Neural cell (in vitro differentiated cells): ENCODE results near the gene CFTR. TPM values are rescaled to one million over a fixed set of nuclear protein-coding genes. Genes with fewer than 3 reads are reported as not detected.
"Not testable (repeated sequence)": the region's sequence is repeated elsewhere in the genome, so short reads cannot be mapped to it uniquely, and the experiment has no call there.

Experiments
- H2AFZ ChIP-seq: fragments of 200-600, 300-800 bp; sonication (generic), shearing (Covaris generic); 2 replicates; pipeline ENCODE4 v1.6.0; 2014; ENCODE audit warnings: low read depth, mild to moderate bottlenecking, antibody characterized with exemption, low read length, moderate library complexity
- H3F3A ChIP-seq: fragments of 200-600 bp; shearing (Covaris generic); 2 replicates; pipeline ENCODE4 v1.6.1; 2016; ENCODE audit warnings: mild to moderate bottlenecking, moderate library complexity, mixed read lengths, antibody characterized with exemption, low read length; ENCODE audit not compliant: insufficient read depth, poor library complexity, severe bottlenecking
- H3K27ac ChIP-seq: fragments of 200-600, 300-800 bp; sonication (generic), shearing (Covaris generic); 2 replicates; pipeline ENCODE4 v1.5.1; 2014; ENCODE audit warnings: mild to moderate bottlenecking, low read length, moderate library complexity
- H3K27me3 ChIP-seq: fragments of 300-800, 200-600 bp; sonication (generic), shearing (Covaris generic); 2 replicates; pipeline ENCODE4 v1.6.0; 2014; ENCODE audit warnings: mild to moderate bottlenecking, low read depth, low read length, moderate library complexity; ENCODE audit not compliant: insufficient read depth
- H3K36me3 ChIP-seq: fragments of 300-800, 200-600 bp; sonication (generic), shearing (Covaris generic); 2 replicates; pipeline ENCODE4 v1.5.1; 2014; ENCODE audit warnings: mild to moderate bottlenecking, antibody characterized with exemption, low read length, moderate library complexity; ENCODE audit not compliant: insufficient read depth
- H3K4me2 ChIP-seq: fragments of 300-800, 200-600 bp; sonication (generic), shearing (Covaris generic); 2 replicates; pipeline ENCODE4 v1.6.0; 2014; ENCODE audit warnings: mild to moderate bottlenecking, low read length
- H3K4me3 ChIP-seq: fragments of 300-800, 200-600 bp; sonication (generic), shearing (Covaris generic); 2 replicates; pipeline ENCODE4 v1.5.1; 2014; ENCODE audit warnings: mild to moderate bottlenecking, low read length, moderate library complexity
- H3K79me2 ChIP-seq: fragments of 200-600 bp; shearing (Covaris generic); replicated peaks from 2 replicates; pipeline ENCODE4 v1.6.0; 2014; ENCODE audit warnings: mild to moderate bottlenecking, low read length, moderate library complexity; ENCODE audit not compliant: insufficient read depth
- H3K9ac ChIP-seq: fragments of 300-800, 200-600 bp; sonication (generic), shearing (Covaris generic); 2 replicates; pipeline ENCODE4 v1.6.1; 2016; ENCODE audit warnings: mild to moderate bottlenecking, low read length, mixed read lengths
- H3K9me2 ChIP-seq: fragments of 200-600 bp; shearing (Covaris generic); 2 replicates; pipeline ENCODE4 v1.6.1; 2016; ENCODE audit warnings: mild to moderate bottlenecking, low read length, mixed read lengths; ENCODE audit not compliant: insufficient read depth
- H3K9me3 ChIP-seq: fragments of 200-600, 300-800 bp; sonication (generic), shearing (Covaris generic); 2 replicates; pipeline ENCODE4 v1.6.1; 2016; ENCODE audit warnings: mild to moderate bottlenecking, mixed run types, low read length, moderate library complexity, mixed read lengths
- H4K20me1 ChIP-seq: fragments of 200-600 bp; shearing (Covaris generic); 2 replicates; pipeline ENCODE4 v1.6.1; 2016; ENCODE audit warnings: mild to moderate bottlenecking, mixed run types; ENCODE audit not compliant: insufficient read depth
- EP300 ChIP-seq: fragments of 450-650 bp; conservative IDR thresholded peaks from 2 replicates; pipeline ENCODE4 v1.6.1; 2014; ENCODE audit warnings: antibody characterized with exemption, mild to moderate bottlenecking, moderate library complexity; ENCODE audit not compliant: poor library complexity, severe bottlenecking
- EZH2 ChIP-seq: fragments of 200-600, 300-800 bp; shearing (Covaris generic), sonication (generic); IDR thresholded peaks from 2 replicates; pipeline ENCODE4 v1.6.1; 2014; ENCODE audit warnings: antibody characterized with exemption, low read length, borderline replicate concordance, mild to moderate bottlenecking; ENCODE audit not compliant: insufficient read depth, poor library complexity, severe bottlenecking
- MXI1 ChIP-seq: fragments of 450-650 bp; conservative IDR thresholded peaks from 2 replicates; pipeline ENCODE4 v1.6.1; 2014; ENCODE audit warnings: antibody characterized with exemption, mild to moderate bottlenecking; ENCODE audit not compliant: poor library complexity, severe bottlenecking
- POLR2AphosphoS5 ChIP-seq: IDR thresholded peaks from 2 replicates; pipeline ENCODE4 v1.6.1; 2012
- RAD21 ChIP-seq: fragments of 450-650 bp; conservative IDR thresholded peaks from 2 replicates; pipeline ENCODE4 v1.6.1; 2014; ENCODE audit warnings: antibody characterized with exemption, mild to moderate bottlenecking, moderate library complexity
- SMC3 ChIP-seq: fragments of 450-650 bp; conservative IDR thresholded peaks from 2 replicates; pipeline ENCODE4 v1.6.1; 2014; ENCODE audit warnings: antibody characterized with exemption, mild to moderate bottlenecking, moderate library complexity; ENCODE audit not compliant: poor library complexity
- TAF1 ChIP-seq: IDR thresholded peaks from 2 replicates; pipeline ENCODE4 v1.6.1; 2012; ENCODE audit warnings: low read depth
- polyA plus RNA-seq: library from polyadenylated mRNA; depleted of rRNA; stranded (reverse); fragments of >200 nt; gene quantifications from 2 replicates; pipeline ENCODE4 v1.2.3, GENCODE V29; 2014
- TF ChIP-seq, protein P1 (sequence below): IDR thresholded peaks from 2 replicates; pipeline ENCODE4 v1.6.1; 2012; ENCODE audit warnings: borderline replicate concordance
- TF ChIP-seq, protein P2 (sequence below): fragments of 450-650 bp; IDR thresholded peaks from 2 replicates; pipeline ENCODE4 v1.5.1; 2014; ENCODE audit warnings: antibody characterized with exemption, mild to moderate bottlenecking, moderate library complexity; ENCODE audit not compliant: poor library complexity, severe bottlenecking

The CFTR gene
- polyA plus RNA-seq, 1 donor from 2014 or later: not detected

DNA sequence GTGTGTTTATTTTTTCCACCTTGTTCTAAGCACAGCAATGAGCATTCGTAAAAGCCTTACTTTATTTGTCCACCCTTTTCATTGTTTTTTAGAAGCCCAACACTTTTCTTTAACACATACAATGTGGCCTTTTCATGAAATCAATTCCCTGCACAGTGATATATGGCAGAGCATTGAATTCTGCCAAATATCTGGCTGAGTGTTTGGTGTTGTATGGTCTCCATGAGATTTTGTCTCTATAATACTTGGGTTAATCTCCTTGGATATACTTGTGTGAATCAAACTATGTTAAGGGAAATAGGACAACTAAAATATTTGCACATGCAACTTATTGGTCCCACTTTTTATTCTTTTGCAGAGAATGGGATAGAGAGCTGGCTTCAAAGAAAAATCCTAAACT, 28.9 kb downstream of the CFTR start:
- no peaks in the 10 kb centered on the region for H3K36me3 ChIP-seq
- no peak for TF ChIP-seq MXI1
- no peak for TF ChIP-seq EZH2
- no peak for TF ChIP-seq EP300
- no peaks in the 10 kb centered on the region for H3K9me3 ChIP-seq
- H3K27me3 ChIP-seq: no peaks in the 10 kb centered on the region
- no peak overlapping the region for H3K4me3 ChIP-seq
- H3K79me2 ChIP-seq: no peaks in the 10 kb centered on the region
- H3F3A ChIP-seq: no peaks in the 10 kb centered on the region
- no peak overlapping the region for H2AFZ ChIP-seq
- H3K27ac ChIP-seq: no peak overlapping the region
- H3K9me2 ChIP-seq: no peaks in the 10 kb centered on the region
- no peaks in the 10 kb centered on the region for H4K20me1 ChIP-seq
- no peak overlapping the region for H3K9ac ChIP-seq
- no peak overlapping the region for H3K4me2 ChIP-seq

DNA sequence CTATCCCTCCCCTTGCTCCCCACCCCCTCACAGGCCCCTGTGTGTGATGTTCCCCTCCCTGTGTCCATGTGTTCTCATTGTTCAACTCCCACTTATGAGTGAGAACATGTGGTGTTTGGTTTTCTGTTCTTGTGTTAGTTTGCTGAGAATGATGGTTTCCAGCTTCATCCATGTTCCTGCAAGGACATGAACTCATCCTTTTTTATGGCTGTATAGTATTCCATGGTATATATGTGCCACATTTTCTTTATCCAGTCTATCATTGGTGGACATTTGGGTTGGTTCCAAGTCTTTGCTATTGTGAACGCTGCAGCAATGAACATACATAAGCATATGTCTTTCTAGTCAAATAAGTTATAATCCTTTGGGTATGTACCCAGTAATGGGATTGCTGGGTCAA, 37.4 kb downstream of the CFTR start:
- H3K79me2 ChIP-seq, H3K4me2 ChIP-seq, H4K20me1 ChIP-seq, H3K36me3 ChIP-seq, H3K9ac ChIP-seq, H3K9me2 ChIP-seq, H3K4me3 ChIP-seq, H3F3A ChIP-seq, H3K27ac ChIP-seq, H3K9me3 ChIP-seq, H3K27me3 ChIP-seq, H2AFZ ChIP-seq: not testable (repeated sequence)

DNA sequence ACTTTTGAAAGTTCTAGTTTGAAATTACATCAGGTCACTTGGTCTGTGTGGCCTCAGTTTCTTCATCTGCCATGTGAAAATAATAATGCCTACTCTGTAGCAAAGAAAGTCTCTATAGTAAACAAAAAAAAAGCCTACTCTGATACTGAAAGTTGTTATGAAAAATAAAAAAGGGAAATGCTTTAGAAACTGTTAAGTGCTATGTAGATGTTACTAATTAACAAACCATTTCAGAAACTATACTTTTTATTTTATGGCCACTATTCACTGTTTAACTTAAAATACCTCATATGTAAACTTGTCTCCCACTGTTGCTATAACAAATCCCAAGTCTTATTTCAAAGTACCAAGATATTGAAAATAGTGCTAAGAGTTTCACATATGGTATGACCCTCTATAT, 50.6 kb downstream of the CFTR start:
- H3K9me3 ChIP-seq: no peaks in the 10 kb centered on the region
- TF ChIP-seq, protein P1, sequence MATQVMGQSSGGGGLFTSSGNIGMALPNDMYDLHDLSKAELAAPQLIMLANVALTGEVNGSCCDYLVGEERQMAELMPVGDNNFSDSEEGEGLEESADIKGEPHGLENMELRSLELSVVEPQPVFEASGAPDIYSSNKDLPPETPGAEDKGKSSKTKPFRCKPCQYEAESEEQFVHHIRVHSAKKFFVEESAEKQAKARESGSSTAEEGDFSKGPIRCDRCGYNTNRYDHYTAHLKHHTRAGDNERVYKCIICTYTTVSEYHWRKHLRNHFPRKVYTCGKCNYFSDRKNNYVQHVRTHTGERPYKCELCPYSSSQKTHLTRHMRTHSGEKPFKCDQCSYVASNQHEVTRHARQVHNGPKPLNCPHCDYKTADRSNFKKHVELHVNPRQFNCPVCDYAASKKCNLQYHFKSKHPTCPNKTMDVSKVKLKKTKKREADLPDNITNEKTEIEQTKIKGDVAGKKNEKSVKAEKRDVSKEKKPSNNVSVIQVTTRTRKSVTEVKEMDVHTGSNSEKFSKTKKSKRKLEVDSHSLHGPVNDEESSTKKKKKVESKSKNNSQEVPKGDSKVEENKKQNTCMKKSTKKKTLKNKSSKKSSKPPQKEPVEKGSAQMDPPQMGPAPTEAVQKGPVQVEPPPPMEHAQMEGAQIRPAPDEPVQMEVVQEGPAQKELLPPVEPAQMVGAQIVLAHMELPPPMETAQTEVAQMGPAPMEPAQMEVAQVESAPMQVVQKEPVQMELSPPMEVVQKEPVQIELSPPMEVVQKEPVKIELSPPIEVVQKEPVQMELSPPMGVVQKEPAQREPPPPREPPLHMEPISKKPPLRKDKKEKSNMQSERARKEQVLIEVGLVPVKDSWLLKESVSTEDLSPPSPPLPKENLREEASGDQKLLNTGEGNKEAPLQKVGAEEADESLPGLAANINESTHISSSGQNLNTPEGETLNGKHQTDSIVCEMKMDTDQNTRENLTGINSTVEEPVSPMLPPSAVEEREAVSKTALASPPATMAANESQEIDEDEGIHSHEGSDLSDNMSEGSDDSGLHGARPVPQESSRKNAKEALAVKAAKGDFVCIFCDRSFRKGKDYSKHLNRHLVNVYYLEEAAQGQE: no peak

DNA sequence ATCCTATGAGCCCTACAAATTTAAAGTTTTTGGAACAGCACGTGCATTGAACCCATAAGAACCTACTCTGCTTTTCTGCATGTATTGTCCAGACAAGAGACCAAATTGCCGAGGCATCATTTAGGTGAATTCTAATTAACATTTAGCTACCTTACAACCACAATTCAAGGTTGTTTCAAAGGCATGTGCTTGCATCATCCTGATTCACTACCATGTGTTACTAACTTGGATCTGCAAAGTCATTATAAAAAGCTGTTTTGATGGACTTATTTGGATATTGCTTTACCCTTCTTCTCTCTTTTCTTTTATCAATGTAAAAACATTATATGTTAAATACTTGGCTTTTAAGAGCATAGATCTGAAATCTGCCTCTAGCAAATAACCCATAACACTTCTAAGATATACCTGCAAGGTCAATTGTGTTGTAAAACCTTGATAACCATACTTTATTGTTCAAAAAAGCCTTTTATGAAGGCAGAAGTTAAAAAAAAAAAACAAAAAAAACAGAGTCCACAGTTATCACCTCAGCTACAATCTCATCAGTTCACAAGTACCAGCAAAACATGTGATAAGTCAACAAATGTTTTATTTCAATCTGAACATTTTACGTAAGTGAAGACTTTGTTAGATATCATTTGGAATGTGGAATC, 51.9 kb downstream of the CFTR start:
- H3K4me3 ChIP-seq: no peak overlapping the region
- no peak overlapping the region for H3K27ac ChIP-seq
- no peaks in the 10 kb centered on the region for H3K9me3 ChIP-seq
- no peaks in the 10 kb centered on the region for H4K20me1 ChIP-seq
- no peaks in the 10 kb centered on the region for H3K36me3 ChIP-seq
- no peaks in the 10 kb centered on the region for H3K9me2 ChIP-seq
- no peak overlapping the region for H3K4me2 ChIP-seq
- no peaks in the 10 kb centered on the region for H3K79me2 ChIP-seq
- TF ChIP-seq POLR2AphosphoS5: no peak
- TF ChIP-seq, protein P1: no peak
- TF ChIP-seq, protein P2, sequence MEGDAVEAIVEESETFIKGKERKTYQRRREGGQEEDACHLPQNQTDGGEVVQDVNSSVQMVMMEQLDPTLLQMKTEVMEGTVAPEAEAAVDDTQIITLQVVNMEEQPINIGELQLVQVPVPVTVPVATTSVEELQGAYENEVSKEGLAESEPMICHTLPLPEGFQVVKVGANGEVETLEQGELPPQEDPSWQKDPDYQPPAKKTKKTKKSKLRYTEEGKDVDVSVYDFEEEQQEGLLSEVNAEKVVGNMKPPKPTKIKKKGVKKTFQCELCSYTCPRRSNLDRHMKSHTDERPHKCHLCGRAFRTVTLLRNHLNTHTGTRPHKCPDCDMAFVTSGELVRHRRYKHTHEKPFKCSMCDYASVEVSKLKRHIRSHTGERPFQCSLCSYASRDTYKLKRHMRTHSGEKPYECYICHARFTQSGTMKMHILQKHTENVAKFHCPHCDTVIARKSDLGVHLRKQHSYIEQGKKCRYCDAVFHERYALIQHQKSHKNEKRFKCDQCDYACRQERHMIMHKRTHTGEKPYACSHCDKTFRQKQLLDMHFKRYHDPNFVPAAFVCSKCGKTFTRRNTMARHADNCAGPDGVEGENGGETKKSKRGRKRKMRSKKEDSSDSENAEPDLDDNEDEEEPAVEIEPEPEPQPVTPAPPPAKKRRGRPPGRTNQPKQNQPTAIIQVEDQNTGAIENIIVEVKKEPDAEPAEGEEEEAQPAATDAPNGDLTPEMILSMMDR: no peak
- no peak for TF ChIP-seq SMC3
- TF ChIP-seq TAF1: no peak
- no peak for TF ChIP-seq EZH2
- TF ChIP-seq RAD21: no peak
- no peak for TF ChIP-seq MXI1
- TF ChIP-seq EP300: no peak
- no peaks in the 10 kb centered on the region for H3F3A ChIP-seq
- H2AFZ ChIP-seq: no peak overlapping the region
- H3K9ac ChIP-seq: no peak overlapping the region
- no peaks in the 10 kb centered on the region for H3K27me3 ChIP-seq

More for the DNA sequence above, 50.6 kb downstream of the CFTR start:
- no peaks in the 10 kb centered on the region for H3F3A ChIP-seq
- H3K36me3 ChIP-seq: no peaks in the 10 kb centered on the region
- no peak overlapping the region for H2AFZ ChIP-seq
- H4K20me1 ChIP-seq: no peaks in the 10 kb centered on the region
- H3K79me2 ChIP-seq: no peaks in the 10 kb centered on the region
- no peak overlapping the region for H3K4me3 ChIP-seq
- H3K9me2 ChIP-seq: no peaks in the 10 kb centered on the region
- no peak overlapping the region for H3K27ac ChIP-seq
- no peak overlapping the region for H3K9ac ChIP-seq
- no peak overlapping the region for H3K4me2 ChIP-seq
- no peaks in the 10 kb centered on the region for H3K27me3 ChIP-seq
